ENCODE data around the gene SMARCA4.

- TF ChIP-seq ZNF274 (IDR thresholded peaks at IDR 0.05; ENCODE audit: low read depth, low read length) (no peak), YY1 (IDR thresholded peaks at IDR 0.05; ENCODE audit: insufficient read depth, insufficient read length) (no peak), SUZ12 (IDR thresholded peaks at IDR 0.05; ENCODE audit: extremely low read depth, insufficient read depth, insufficient read length) (no peak)
These were observed 49.2 kb downstream of the SMARCA4 start for GRCh38 chr19:11010041-11010440.

Data from NT2/D1 (cell line).